SK-N-SH (cell line): Measurements from ENCODE around the gene IKZF2. TPM values are rescaled to one million over a fixed set of nuclear protein-coding genes. Genes with fewer than 3 reads are reported as not detected.

Experiments
- CHD2 ChIP-seq: fragments of 150-350 bp; IDR thresholded peaks from 2 replicates; pipeline ENCODE4 v1.6.1; 2018; ENCODE audit warnings: low read length; ENCODE audit not compliant: partially characterized antibody
- CTCF ChIP-seq: fragments of 200-600 bp; sonication (generic); IDR thresholded peaks from 2 replicates; pipeline ENCODE4 v1.6.1; 2017; ENCODE audit warnings: antibody characterized with exemption, mild to moderate bottlenecking, moderate library complexity
- EP300 ChIP-seq, 2 experiments: IDR thresholded peaks; 2 replicates each; pipeline versions ENCODE4 v1.4.0 to v1.6.1; 2012; ENCODE audit warnings: borderline replicate concordance in 1 of 2, low read depth in 1 of 2, low read length in 1 of 2
- FOXJ3 ChIP-seq: sonication (generic); formaldehyde crosslinking; IDR thresholded peaks from 2 replicates; pipeline ENCODE4 v1.5.1; 2020; ENCODE audit warnings: mild to moderate bottlenecking, missing genetic modification reagents
- FOXM1 ChIP-seq: IDR thresholded peaks from 2 replicates; pipeline ENCODE4 v1.4.0; 2012; ENCODE audit warnings: low read depth, mild to moderate bottlenecking
- IRF3 ChIP-seq: fragments of 150-350 bp; IDR thresholded peaks from 2 replicates; pipeline ENCODE4 v1.6.1; 2016; ENCODE audit warnings: mild to moderate bottlenecking, low read depth, low read length
- JUND ChIP-seq: IDR thresholded peaks from 2 replicates; pipeline ENCODE4 v1.4.0; 2012
- MEF2A ChIP-seq: IDR thresholded peaks from 2 replicates; pipeline ENCODE4 v1.4.0; 2012; ENCODE audit warnings: low read depth, borderline replicate concordance
- NFIC ChIP-seq: IDR thresholded peaks from 2 replicates; pipeline ENCODE4 v1.4.0; 2012; ENCODE audit warnings: borderline replicate concordance
- PBX3 ChIP-seq: IDR thresholded peaks from 2 replicates; pipeline ENCODE4; 2012
- RAD21 ChIP-seq: IDR thresholded peaks from 2 replicates; pipeline ENCODE4 v1.6.1; 2012; ENCODE audit warnings: mild to moderate bottlenecking, low read length
- REST ChIP-seq: IDR thresholded peaks from 2 replicates; pipeline ENCODE4 v1.6.1; 2012; ENCODE audit warnings: mild to moderate bottlenecking, low read depth, low read length, moderate library complexity
- SIN3A ChIP-seq: IDR thresholded peaks from 2 replicates; pipeline ENCODE4 v1.6.1; 2012; ENCODE audit warnings: low read depth, mild to moderate bottlenecking, low read length, moderate library complexity, borderline replicate concordance
- SMC3 ChIP-seq: IDR thresholded peaks from 2 replicates; pipeline ENCODE4 v1.6.1; 2012; ENCODE audit warnings: low read depth, low read length, improper control_type of control experiment
- TAF1 ChIP-seq: IDR thresholded peaks from 2 replicates; pipeline ENCODE4 v1.6.1; 2012; ENCODE audit warnings: low read depth, mild to moderate bottlenecking, low read length, moderate library complexity, borderline replicate concordance
- TCF12 ChIP-seq: IDR thresholded peaks from 2 replicates; pipeline ENCODE4 v1.4.0; 2012
- polyA plus RNA-seq, 3 experiments: library from polyadenylated mRNA; depleted of rRNA; stranded (reverse); fragments of >200 nt; gene quantifications; 2 replicates each; pipeline ENCODE4 v1.2.3, GENCODE V29; 2012

Gene IKZF2
- polyA plus RNA-seq, 1 of the 3 experiments (the other 2 are of a cell fraction) = 1.3 TPM

GRCh38 chr2:212979799-212980198 lies 171.6 kb downstream of the IKZF2 start (continued):
- TF ChIP-seq CTCF (no peak), MEF2A (no peak), TAF1 (no peak), CHD2 (peak; percentile 62), SIN3A (no peak), PBX3 (no peak), IRF3 (no peak), JUND (0 out of 2 replicates have a peak, but pooled peaks have one; percentile 31), REST (no peak), RAD21 (peak; percentile 26; the same call in 1 of the 2 replicates), SMC3 (0 out of 2 replicates have a peak, but pooled peaks have one; percentile 5), FOXM1 (no peak), EP300 (IDR thresholded peaks at IDR 0.05; ENCODE audit: borderline replicate concordance in 1 of 2, low read depth in 1 of 2, low read length in 1 of 2) (peak in 1 of 2 experiments; percentile 70; a peak in 1 of 4 replicates), FOXJ3 (CRISPR knock-in tag) (no peak), NFIC (peak; percentile 31; the same call in 1 of the 2 replicates), TCF12 (peak; percentile 38; the same call in 1 of the 2 replicates)
